GM18873 (cell line): ENCODE measurements around the gene FAM83C.

Experiments used
- ATAC-seq: cut with Tn5 transposase; IDR thresholded peaks from one replicate; pipeline ENCODE4 v1.9.1; 2021; ENCODE audit warnings: mild to moderate bottlenecking, moderate library complexity, moderate number of reproducible peaks; ENCODE audit not compliant: unreplicated experiment, low FRiP score

The FAM83C gene

DNA sequence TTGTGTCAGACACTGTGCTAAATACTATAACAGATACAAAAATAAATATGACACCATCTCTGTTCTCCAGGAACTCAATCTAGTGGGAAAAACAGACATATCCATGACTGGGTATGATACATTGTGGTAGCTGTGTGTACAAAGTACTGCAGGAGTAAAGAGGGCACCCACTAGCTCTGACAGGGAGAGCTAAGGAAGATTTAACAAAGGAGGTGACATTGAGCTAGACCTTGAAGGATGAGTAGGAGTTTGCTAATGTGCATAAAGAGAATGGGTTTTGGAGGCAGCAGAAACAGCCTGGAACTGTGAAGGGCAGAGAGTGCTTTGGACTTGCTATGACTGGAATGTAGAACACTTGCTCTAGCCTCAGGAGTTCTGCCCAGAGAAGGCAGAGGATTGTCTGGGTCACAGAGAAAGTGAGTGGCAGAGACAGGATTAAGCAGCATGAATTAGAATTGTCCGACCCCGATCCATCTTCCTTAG lies 51.4 kb downstream of the FAM83C start:
- no peak for ATAC-seq

DNA sequence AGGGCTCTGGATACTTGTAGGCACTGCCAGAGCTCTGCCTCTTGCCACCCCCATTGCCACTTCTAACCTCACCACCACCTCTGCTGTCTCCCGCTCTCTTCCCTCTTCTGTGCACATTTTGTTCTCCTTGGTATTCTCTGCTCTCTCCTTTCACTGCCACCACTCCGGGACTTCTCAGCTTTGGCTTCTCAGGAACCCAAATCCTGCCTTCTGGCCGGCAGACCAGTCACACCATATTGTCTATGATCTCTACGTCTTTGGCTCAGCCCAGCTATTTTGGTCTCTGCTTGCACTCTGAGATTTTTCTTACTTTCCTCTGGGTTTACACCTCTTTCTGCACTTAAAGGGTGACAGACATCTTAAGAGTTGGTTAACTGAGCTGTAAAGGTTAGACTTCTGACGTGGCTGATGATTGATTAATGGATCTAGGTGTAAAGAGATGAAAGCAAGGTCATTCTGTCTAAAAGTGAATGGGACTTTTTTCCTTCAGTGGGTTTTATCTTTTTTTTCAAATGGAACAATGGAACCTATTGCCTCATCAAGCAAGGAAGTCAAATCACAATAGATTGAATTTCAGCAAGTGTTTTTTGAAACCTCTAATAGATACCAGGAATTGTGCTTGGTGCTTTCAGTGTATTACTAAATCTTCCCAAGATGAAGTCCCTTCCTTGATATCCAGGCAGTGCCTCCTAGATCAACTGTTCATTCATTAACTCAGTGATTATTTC lies 52.0 kb downstream of the FAM83C start:
- no peak for ATAC-seq

DNA sequence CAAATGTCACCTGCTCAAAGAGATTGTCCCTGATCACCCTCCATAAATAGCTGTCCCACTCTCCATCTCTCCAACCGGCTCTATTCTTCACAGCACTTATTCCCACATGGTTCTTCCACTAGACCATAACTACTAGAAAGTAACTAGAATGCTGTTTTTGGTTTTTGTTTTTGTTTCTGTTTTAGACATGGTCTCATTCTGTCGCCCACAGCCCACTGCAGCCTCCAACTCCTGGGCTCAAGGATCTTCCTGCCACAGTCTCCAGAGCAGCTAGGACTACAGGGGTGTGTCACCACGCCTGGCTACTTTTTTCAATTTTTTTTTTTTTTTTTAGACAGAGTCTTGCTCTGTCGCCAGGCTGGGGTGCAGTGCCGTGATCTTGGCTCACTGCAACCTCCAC lies 53.5 kb downstream of the FAM83C start:
- no peak for ATAC-seq

DNA sequence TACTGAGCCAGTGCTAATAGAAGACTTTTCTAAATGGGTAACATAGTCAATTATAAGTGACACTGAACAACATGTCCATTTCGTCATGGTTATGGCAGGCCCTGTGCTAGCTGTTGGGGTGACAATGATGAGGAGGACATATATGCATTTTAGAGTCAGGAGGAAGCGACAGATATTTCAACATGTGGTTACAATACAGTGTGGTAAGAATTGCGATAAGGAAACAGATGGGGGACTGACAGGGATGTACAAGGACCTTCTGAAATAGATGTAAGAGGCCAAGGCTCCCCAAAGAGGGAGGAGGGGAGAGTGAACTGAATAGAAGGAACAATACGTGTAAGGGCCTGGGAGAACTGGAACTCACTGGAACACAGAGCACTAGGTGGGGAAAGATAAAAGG lies 54.1 kb downstream of the FAM83C start:
- ATAC-seq, result no peak

DNA sequence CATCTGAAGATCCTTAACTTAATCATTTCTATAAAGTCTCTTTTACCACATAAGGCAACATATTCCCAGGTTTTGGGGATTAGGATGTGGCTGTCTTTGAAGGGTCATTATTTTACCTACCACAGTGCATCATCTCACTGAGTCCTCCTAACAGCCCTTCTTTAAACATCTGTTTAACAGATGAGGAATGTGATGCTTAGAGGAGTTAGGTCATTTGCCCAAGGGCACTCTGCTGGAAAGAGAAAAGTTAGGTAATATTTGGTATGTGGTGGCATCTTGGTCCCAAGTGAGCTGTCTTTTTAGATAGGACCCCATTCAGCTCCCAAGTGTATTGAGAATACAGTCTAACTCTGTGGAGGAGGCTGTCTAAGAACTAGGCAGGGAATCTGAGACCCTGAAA lies 54.7 kb downstream of the FAM83C start:
- no peak for ATAC-seq

DNA sequence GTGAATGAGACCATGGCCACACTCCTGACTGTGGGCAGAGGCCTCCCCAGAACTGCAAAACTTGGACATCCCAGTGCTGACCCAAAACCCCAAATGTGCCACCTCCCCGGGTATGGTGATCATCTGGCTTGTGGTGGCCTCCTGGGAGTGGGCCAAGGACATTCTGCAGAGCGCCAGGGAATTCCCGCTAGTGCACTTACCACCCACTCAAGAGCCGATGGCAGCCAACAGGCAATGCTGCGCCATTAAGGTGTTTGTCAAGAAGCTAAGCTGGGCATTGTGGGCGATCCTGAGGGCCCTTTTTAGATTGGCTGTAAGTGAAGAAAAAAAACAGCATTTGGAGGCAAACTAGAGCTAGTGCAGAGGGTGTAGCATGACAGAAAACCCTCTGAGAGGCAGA lies 56.3 kb downstream of the FAM83C start:
- no peak for ATAC-seq
